GM13977 (cell line): Measurements from ENCODE around the gene BRD4.

Source experiments
- DNase-seq: peaks from one replicate; pipeline ENCODE4 v3.0.0; 2012; ENCODE audit warnings: low spot score
- CTCF ChIP-seq: IDR thresholded peaks from 2 replicates; pipeline ENCODE4 v1.5.1; 2012; ENCODE audit warnings: mild to moderate bottlenecking, control low read depth; ENCODE audit not compliant: insufficient read depth; ENCODE audit errors: extremely low read depth, missing control alignments
- in situ Hi-C: fragments of 300-500 bp; cut with MboI; formaldehyde crosslinking; loops from one replicate; pipeline ENCODE4 v1.12.0; 2022; ENCODE audit warnings: low sequenced_read_pairs, low pct_unique_long_range_greater_than_20kb, mixed read lengths, inconsistent platforms; ENCODE audit not compliant: unreplicated experiment

Gene BRD4

DNA sequence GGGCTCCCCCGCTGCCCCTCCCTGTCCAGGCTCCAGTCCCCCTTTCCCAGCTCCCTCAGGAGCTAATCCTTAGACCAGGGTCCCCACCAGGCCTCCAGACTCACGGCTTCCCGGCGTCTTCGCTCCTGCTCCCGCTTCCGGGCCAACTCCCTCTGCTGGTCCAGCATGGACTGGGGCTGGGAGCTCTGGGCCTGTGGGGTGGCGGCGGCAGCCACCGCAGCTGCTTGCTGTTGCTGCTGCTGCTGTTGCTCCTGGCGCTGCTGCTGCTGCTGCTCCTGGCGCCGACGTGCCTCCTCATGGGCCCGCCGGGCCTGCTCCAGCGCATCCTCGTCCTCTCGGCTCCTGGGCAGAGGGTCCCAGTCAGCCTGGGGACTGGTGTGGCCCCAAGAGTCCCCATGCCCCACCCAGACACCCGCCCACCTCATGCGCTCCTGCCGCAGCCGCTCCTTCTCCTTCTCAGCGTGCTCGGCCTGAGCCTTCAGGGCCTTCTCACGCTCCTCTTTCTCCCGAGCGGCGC, 93.6 kb downstream of the BRD4 start:
- DNase-seq, result no peak
- no peak for TF ChIP-seq CTCF
- in situ Hi-C loops, result no loop called here

DNA sequence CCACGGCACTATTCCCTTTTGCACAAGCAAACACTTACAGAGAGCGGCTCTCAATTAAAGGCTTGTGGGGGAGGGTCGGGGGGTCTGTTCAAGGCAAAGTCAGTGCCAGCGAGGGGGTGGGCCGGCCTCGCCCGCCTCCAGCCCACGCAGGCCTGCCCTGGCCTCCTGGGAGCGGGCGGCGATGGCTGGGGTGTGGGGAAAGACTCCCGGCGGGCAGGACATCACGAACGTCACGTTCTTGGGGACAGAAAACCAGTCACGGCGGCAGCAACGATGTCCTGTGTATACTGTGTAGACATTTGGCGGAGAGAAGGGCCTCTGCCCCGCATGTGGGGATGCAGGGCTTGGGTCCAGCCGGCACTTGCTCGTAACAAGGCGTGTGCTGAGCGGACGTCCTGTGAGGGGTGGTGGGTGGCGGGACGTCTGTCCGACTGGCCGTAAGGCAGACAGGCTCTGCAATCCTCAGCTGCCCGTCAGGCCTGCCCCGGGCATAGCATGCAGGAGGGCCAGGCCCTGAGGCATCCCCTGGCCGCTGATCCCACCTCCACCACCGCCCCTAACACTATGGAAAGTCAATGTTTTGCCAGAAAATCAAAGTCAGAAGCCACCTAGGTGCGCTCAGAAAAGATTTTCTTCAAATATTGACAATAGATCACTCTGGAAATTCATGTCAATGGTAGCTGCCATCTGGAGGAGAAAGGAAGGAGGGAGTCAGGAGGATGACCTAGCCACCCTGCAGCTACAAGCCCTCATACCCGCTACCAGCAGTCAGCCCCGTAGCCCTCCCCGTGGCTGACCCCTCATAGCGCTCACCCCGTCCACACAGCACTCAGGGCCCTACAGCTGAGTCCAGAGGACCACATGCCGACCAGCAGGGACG, 94.3 kb downstream of the BRD4 start:
- in situ Hi-C loops, result no loop called here
- DNase-seq, result no peak
- no peak for TF ChIP-seq CTCF

GRCh38 chr19:15236886-15237285, 95.5 kb downstream of the BRD4 start:
- in situ Hi-C loops, result no loop called here
- no peak for DNase-seq
- TF ChIP-seq CTCF, result no peak

GRCh38 chr19:15235781-15236180, 96.6 kb downstream of the BRD4 start:
- DNase-seq, result no peak
- no peak for TF ChIP-seq CTCF
- in situ Hi-C loops, result no loop called here

GRCh38 chr19:15234431-15235130, 97.8 kb downstream of the BRD4 start:
- no peak for TF ChIP-seq CTCF
- in situ Hi-C loops, result no loop called here
- no peak for DNase-seq

DNA sequence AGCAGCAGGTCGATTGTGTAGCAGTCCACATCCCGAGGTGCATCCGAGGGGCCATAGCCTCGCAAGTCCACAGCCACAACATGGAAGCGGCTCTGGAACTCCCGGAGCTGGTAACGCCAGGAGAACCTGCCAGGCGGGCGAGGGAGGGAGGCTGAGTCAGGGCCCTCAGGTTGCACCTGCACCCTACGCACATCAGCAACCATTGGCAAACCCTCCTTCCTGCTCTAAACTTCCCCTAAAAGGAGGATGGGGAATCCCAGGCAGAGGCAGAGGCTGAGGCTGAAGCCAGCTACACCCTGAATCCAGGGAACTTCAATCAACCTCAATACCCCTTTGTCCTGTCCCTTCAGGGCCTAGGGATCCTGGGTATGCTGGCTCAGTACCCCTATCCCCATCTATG, 101.1 kb downstream of the BRD4 start:
- in situ Hi-C loops, result no loop called here
- TF ChIP-seq CTCF, result no peak
- DNase-seq, result no peak
